GM23248 (cell line): ENCODE data around the gene HINFP.

Source experiments
- EZH2 ChIP-seq: fragments of 200-600 bp; sonication (generic); IDR thresholded peaks from 2 replicates; pipeline ENCODE4 v1.6.1; 2018; ENCODE audit warnings: antibody characterized with exemption, mild to moderate bottlenecking; ENCODE audit not compliant: insufficient read depth, poor library complexity, severe bottlenecking
- EZH2phosphoT487 ChIP-seq: fragments of 200-600 bp; sonication (generic); IDR thresholded peaks from 2 replicates; pipeline ENCODE4 v1.6.1; 2018; ENCODE audit warnings: antibody characterized with exemption, moderate library complexity, mild to moderate bottlenecking, low read depth; ENCODE audit not compliant: insufficient read depth

DNA sequence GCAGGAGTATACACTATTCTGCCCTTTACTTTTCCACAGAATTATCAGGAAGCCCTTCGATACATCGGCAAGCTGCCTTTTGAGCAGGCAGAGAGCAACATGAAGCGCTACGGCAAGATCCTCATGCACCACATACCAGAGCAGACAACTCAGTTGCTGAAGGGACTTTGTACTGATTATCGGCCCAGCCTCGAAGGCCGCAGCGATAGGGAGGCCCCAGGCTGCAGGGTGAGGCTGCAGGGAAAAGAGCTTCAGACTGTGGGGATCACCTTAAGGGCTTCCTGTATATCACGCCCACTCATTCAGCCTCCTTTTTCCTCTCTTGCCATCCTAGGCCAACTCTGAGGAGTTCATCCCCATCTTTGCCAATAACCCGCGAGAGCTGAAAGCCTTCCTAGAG, 43.5 kb upstream of the HINFP start:
- TF ChIP-seq EZH2phosphoT487 (no peak), EZH2 (no peak)
